PC-3 (cell line): ENCODE data around the gene HCN3. TPM values are rescaled to one million over a fixed set of nuclear protein-coding genes. Genes with fewer than 3 reads are reported as not detected.

ENCODE experiments used
- ATAC-seq: fragments of 200-7000 bp; cut with Tn5 transposase; 2 replicates; pipeline ENCODE4 v1.9.1; 2020; ENCODE audit warnings: mild to moderate bottlenecking, moderate library complexity
- BruUV-seq: library from RNA; stranded (reverse); fragments of 400-500 nt; replicated peaks from 2 replicates; lab custom pipeline; 2021; lab: Mats Ljungman, UMichigan
- CTCF ChIA-PET: fragments of 300-600 bp; sonication (Branson Sonifier 250); formaldehyde crosslinking; loops from one replicate; lab custom pipeline; 2022; ENCODE audit warnings: antibody characterized with exemption; lab: Charles Lee
- POLR2A ChIA-PET: fragments of 300-600 bp; sonication (Branson Sonifier 250); formaldehyde crosslinking; loops from one replicate; lab custom pipeline; 2022; ENCODE audit warnings: antibody characterized with exemption; ENCODE audit not compliant: unreplicated experiment; lab: Charles Lee
- DNase-seq: peaks from one replicate; pipeline ENCODE4 v3.0.0-alpha.2; 2015
- H2AFZ ChIP-seq: fragments of 300-600 bp; sonication (generic); 2 replicates; pipeline ENCODE4 v1.6.0; 2016; ENCODE audit warnings: antibody characterized with exemption, low read length
- H3F3A ChIP-seq: fragments of 300-600 bp; sonication (generic); one replicate; pipeline ENCODE4 v1.6.0; 2017; ENCODE audit warnings: antibody characterized with exemption, low read length, control low read depth, mild to moderate bottlenecking; ENCODE audit not compliant: unreplicated experiment
- H3K27ac ChIP-seq: fragments of 300-600 bp; sonication (generic); 2 replicates; pipeline ENCODE4 v1.5.1; 2016; ENCODE audit warnings: mild to moderate bottlenecking, low read length
- H3K27me3 ChIP-seq: fragments of 300-600 bp; sonication (generic); 2 replicates; pipeline ENCODE4 v1.6.1; 2016; ENCODE audit warnings: low read length, mixed read lengths
- H3K36me3 ChIP-seq: fragments of 300-600 bp; sonication (generic); 2 replicates; pipeline ENCODE4 v1.6.1; 2016; ENCODE audit warnings: low read depth, mixed run types, low read length, mixed read lengths
- H3K4me1 ChIP-seq: fragments of 300-600 bp; sonication (generic); 2 replicates; pipeline ENCODE4 v1.5.1; 2016; ENCODE audit warnings: low read length; ENCODE audit not compliant: insufficient read depth
- H3K4me2 ChIP-seq: fragments of 300-600 bp; sonication (generic); 2 replicates; pipeline ENCODE4 v1.6.0; 2016; ENCODE audit warnings: low read length
- H3K4me3 ChIP-seq: fragments of 300-600 bp; sonication (generic); 2 replicates; pipeline ENCODE4 v1.5.1; 2016; ENCODE audit warnings: mild to moderate bottlenecking, low read length, mixed read lengths
- H3K79me2 ChIP-seq: fragments of 300-600 bp; sonication (generic); 2 replicates; pipeline ENCODE4 v1.6.1; 2017; ENCODE audit warnings: low read length, mixed read lengths
- H3K9ac ChIP-seq: fragments of 300-600 bp; sonication (generic); 2 replicates; pipeline ENCODE4 v1.6.0; 2016; ENCODE audit warnings: mild to moderate bottlenecking, low read length
- H3K9me2 ChIP-seq: fragments of 300-600 bp; sonication (generic); replicated peaks from 2 replicates; pipeline ENCODE4 v1.6.1; 2016; ENCODE audit warnings: mixed run types, low read length, mixed read lengths
- H3K9me3 ChIP-seq: fragments of 300-600 bp; sonication (generic); 2 replicates; pipeline ENCODE4 v1.6.1; 2016; ENCODE audit warnings: low read length, mixed read lengths
- H4K20me1 ChIP-seq: fragments of 300-600 bp; sonication (generic); 2 replicates; pipeline ENCODE4 v1.6.1; 2016; ENCODE audit warnings: low read length, mixed read lengths
- EZH2 ChIP-seq: fragments of 300-600 bp; sonication (generic); IDR thresholded peaks from one replicate; pipeline ENCODE4 v1.6.1; 2017; ENCODE audit warnings: antibody characterized with exemption, mild to moderate bottlenecking, low read length; ENCODE audit not compliant: unreplicated experiment
- EZH2phosphoT487 ChIP-seq: fragments of 300-600 bp; sonication (generic); IDR thresholded peaks from 2 replicates; pipeline ENCODE4 v1.6.1; 2018; ENCODE audit warnings: mild to moderate bottlenecking, antibody characterized with exemption, low read length, borderline replicate concordance
- intact Hi-C: fragments of 100-400 bp; cut with micrococcal nuclease; formaldehyde crosslinking; loops from 2 replicates; pipeline ENCODE4 v1.9.0; 2023
- total RNA-seq: library from RNA; depleted of rRNA; stranded (reverse); fragments of >200 nt; gene quantifications from 2 replicates; pipeline ENCODE4 v1.2.3, GENCODE V29; 2014
- TF ChIP-seq, protein P1 (sequence below): fragments of 300-600 bp; sonication (generic); conservative IDR thresholded peaks from 2 replicates; pipeline ENCODE4 v1.5.1; 2017; ENCODE audit warnings: antibody characterized with exemption, low read depth, mild to moderate bottlenecking, low read length

HCN3 gene
- total RNA-seq, 1 experiment from 2014 or later: 1.9 TPM

DNA sequence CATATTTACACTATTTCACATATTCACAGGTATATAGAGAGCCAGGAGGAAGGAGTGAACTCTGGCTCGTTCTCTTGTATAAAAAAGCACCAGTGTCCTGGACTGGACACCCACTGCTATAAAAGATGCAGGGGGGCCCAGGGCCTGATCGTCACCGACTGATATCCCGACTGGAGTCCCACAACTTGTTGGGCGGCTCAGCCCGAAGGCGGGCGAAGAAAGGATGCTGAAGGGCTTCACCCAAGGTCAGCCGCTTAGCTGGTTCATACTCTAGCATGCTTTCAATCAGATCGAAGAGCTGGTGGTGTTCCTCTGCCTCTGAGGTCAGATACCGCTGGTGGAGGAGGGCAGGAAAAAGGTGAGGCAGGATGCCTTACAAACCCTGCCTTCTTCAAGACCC lies 14.2 kb upstream of the HCN3 start:
- BruUV-seq: no TSS peak
- intact Hi-C loops: no loop called here

DNA sequence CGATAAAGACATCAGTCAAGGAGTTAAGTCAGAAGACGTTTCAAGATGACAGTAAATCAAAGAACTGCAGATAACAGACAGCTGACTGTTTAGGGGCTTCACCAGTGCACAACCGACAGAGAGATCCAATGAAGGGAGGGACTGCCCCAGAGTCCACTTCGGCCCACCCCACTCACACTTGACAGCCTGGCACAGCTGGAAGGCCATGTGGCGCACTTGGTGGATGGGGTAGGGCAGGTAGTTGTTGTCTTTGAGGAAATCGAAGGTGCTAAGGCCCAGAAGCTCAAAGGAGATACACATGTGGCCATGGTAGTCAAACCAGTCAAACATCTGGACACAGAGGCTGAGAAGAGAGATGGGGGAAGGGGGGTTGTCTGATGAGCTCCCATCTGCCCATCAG lies 10.7 kb upstream of the HCN3 start:
- peaks cover 4% of the 10 kb centered on the region; the same call in 1 of the 2 replicates for H3K4me1 ChIP-seq
- intact Hi-C loops: no loop called here
- H3K9me2 ChIP-seq: no peaks in the 10 kb centered on the region
- no peak overlapping the region for H3K27ac ChIP-seq
- peaks cover 18% of the 10 kb centered on the region for H3K79me2 ChIP-seq
- no peak for TF ChIP-seq EZH2phosphoT487
- TF ChIP-seq EZH2: no peak
- CTCF ChIA-PET: no interaction called here
- ATAC-seq: no peak
- no peaks in the 10 kb centered on the region for H3K9me3 ChIP-seq
- POLR2A ChIA-PET: no interaction called here
- H3K9ac ChIP-seq: no peak overlapping the region
- no peaks in the 10 kb centered on the region for H3K27me3 ChIP-seq
- H3K4me2 ChIP-seq: no peak overlapping the region
- no peaks in the 10 kb centered on the region for H4K20me1 ChIP-seq
- H3K36me3 ChIP-seq: peaks cover 68% of the 10 kb centered on the region
- peaks cover 11% of the 10 kb centered on the region for H3F3A ChIP-seq
- H3K4me3 ChIP-seq: no peak overlapping the region
- DNase-seq: no peak
- BruUV-seq: no TSS peak
- H2AFZ ChIP-seq: no peak overlapping the region

More for the DNA sequence above, 14.2 kb upstream of the HCN3 start:
- ChIA-PET POLR2A (interaction anchor here (0.6 kb wide), 1 partner anchor 54 kb away, joined by 3 read pairs; no protein-coding TSS in a partner anchor), CTCF (no interaction called here)
- Histone ChIP-seq H3K79me2 (peaks cover 20% of the 10 kb centered on the region), H3K36me3 (peaks cover 50% of the 10 kb centered on the region), H2AFZ (no peak overlapping the region), H3K27ac (no peak overlapping the region), H3K9ac (no peak overlapping the region), H3K9me3 (no peaks in the 10 kb centered on the region), H3K9me2 (no peaks in the 10 kb centered on the region), H4K20me1 (no peaks in the 10 kb centered on the region), H3F3A (peaks cover 11% of the 10 kb centered on the region), H3K4me3 (no peak overlapping the region), H3K4me2 (no peak overlapping the region), H3K4me1 (peaks cover 16% of the 10 kb centered on the region), H3K27me3 (no peaks in the 10 kb centered on the region)
- DNase-seq (no peak), ATAC-seq (no peak)
- TF ChIP-seq, protein P1, sequence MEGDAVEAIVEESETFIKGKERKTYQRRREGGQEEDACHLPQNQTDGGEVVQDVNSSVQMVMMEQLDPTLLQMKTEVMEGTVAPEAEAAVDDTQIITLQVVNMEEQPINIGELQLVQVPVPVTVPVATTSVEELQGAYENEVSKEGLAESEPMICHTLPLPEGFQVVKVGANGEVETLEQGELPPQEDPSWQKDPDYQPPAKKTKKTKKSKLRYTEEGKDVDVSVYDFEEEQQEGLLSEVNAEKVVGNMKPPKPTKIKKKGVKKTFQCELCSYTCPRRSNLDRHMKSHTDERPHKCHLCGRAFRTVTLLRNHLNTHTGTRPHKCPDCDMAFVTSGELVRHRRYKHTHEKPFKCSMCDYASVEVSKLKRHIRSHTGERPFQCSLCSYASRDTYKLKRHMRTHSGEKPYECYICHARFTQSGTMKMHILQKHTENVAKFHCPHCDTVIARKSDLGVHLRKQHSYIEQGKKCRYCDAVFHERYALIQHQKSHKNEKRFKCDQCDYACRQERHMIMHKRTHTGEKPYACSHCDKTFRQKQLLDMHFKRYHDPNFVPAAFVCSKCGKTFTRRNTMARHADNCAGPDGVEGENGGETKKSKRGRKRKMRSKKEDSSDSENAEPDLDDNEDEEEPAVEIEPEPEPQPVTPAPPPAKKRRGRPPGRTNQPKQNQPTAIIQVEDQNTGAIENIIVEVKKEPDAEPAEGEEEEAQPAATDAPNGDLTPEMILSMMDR: no peak
- TF ChIP-seq EZH2: no peak
- TF ChIP-seq EZH2phosphoT487: no peak

DNA sequence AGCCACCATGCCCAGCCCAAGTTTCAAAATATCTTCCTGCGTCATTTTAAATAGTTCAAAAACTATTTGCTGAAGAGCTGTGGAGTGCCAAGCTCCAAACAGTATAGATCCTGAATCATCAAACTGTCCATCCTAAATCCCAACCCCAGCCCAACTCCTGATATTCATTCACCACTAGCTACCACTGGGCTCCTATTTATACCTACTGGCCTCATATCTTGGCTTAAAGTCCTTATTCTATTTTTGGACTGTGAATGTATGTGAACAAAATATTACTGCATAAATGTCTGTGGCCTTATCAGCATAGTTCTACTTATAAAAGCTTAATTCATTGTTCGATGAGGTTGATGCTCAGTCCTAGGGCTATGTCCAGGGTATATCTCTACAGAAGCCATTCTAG lies 9.9 kb upstream of the HCN3 start:
- ChIA-PET CTCF (no interaction called here), POLR2A (no interaction called here)
- ATAC-seq: no peak
- Histone ChIP-seq H4K20me1 (peaks cover 3% of the 10 kb centered on the region; the same call in 1 of the 2 replicates), H3K36me3 (peaks cover 68% of the 10 kb centered on the region), H3F3A (peaks cover 11% of the 10 kb centered on the region), H2AFZ (no peak overlapping the region), H3K27ac (no peak overlapping the region), H3K27me3 (no peaks in the 10 kb centered on the region), H3K9me3 (no peaks in the 10 kb centered on the region), H3K9me2 (no peaks in the 10 kb centered on the region), H3K79me2 (peaks cover 21% of the 10 kb centered on the region), H3K4me2 (no peak overlapping the region), H3K4me1 (peaks cover 13% of the 10 kb centered on the region), H3K9ac (no peak overlapping the region), H3K4me3 (no peak overlapping the region)
- no peak for TF ChIP-seq EZH2
- TF ChIP-seq EZH2phosphoT487: no peak
- TF ChIP-seq, protein P1: no peak
- intact Hi-C loops: no loop called here
- DNase-seq: no peak
- BruUV-seq: no TSS peak
